Measurements from ENCODE around the gene TTLL3. TPM values are rescaled to one million over a fixed set of nuclear protein-coding genes. Genes with fewer than 3 reads are reported as not detected.

TTLL3 gene
- total and polyA plus RNA-seq, 2 of the 13 experiments (the other 11 are each of a cell fraction or from before 2014, with no cell fraction given) = 9.5 to 51.2 TPM

- peak; percentile 80 for TF ChIP-seq ARID4A (CRISPR knock-in tag; IDR thresholded peaks at IDR 0.05; ENCODE audit: borderline replicate concordance)
- no peak for TF ChIP-seq GMEB2 (CRISPR knock-in tag; IDR thresholded peaks at IDR 0.05; ENCODE audit: low read depth)
- TF ChIP-seq FOXK1 (CRISPR knock-in tag; IDR thresholded peaks at IDR 0.05; ENCODE audit: borderline replicate concordance, low read depth) = no peak
- TF ChIP-seq RXRA (CRISPR knock-in tag; IDR thresholded peaks at IDR 0.05) = peak; percentile 42; the same call in 1 of the 2 replicates
- TF ChIP-seq ZBTB10 (CRISPR knock-in tag; IDR thresholded peaks at IDR 0.05; ENCODE audit: borderline replicate concordance) = no peak
- TF ChIP-seq DBP (CRISPR knock-in tag; IDR thresholded peaks at IDR 0.05; ENCODE audit: not compliant biosample characterization) = no peak
- TF ChIP-seq NFE2L1 (CRISPR knock-in tag; IDR thresholded peaks at IDR 0.05; ENCODE audit: borderline replicate concordance) = no peak
- TF ChIP-seq SIX4 (CRISPR knock-in tag; IDR thresholded peaks at IDR 0.05) = no peak
- peak; percentile 74; the same call in 1 of the 2 replicates for TF ChIP-seq MXD3 (CRISPR knock-in tag; IDR thresholded peaks at IDR 0.05)
- no peak for TF ChIP-seq FOXM1 (CRISPR knock-in tag; IDR thresholded peaks at IDR 0.05)
- peak; percentile 69; the same call in 1 of the 2 replicates for TF ChIP-seq ZNF138 (CRISPR knock-in tag; IDR thresholded peaks at IDR 0.05; ENCODE audit: low read depth)
- TF ChIP-seq ARNT2 (CRISPR knock-in tag; IDR thresholded peaks at IDR 0.05; ENCODE audit: low read depth) = no peak
- 0 out of 2 replicates have a peak, but pooled peaks have one; percentile 49 for TF ChIP-seq MYPOP (CRISPR knock-in tag; IDR thresholded peaks at IDR 0.05)
- TF ChIP-seq SALL2 (CRISPR knock-in tag; IDR thresholded peaks at IDR 0.05) = no peak
- TF ChIP-seq NFYB (CRISPR knock-in tag; IDR thresholded peaks at IDR 0.05) = peak; percentile 94
These were observed 33.8 kb downstream of the TTLL3 start, which contains the start of gene RPUSD3 (continued) for GRCh38 chr3:9843715-9844438.

Data from HepG2 (cell line).